Body of pancreas (tissue), 4 donors: ENCODE data around the gene ARHGAP26.

Experiments
- CTCF ChIP-seq, 7 experiments: fragments of 450-650 bp in 4 of 7; fragments of 200-600 bp in 3 of 7; sonication (generic) in 3 of 7; IDR thresholded peaks; one replicate each; pipeline ENCODE4 v1.5.1; 2016 to 2019; ENCODE audit warnings: antibody characterized with exemption in 7 of 7
- POLR2A ChIP-seq, 3 donors: fragments of 450-650 bp; IDR thresholded peaks; one replicate each; pipeline ENCODE4 v1.6.1; 2016; ENCODE audit warnings: antibody characterized with exemption in 3 of 3, mild to moderate bottlenecking in 2 of 3

GRCh38 chr5:143195491-143195890, 425.3 kb downstream of the ARHGAP26 start:
- TF ChIP-seq CTCF (IDR thresholded peaks at IDR 0.05) (no peak), POLR2A (IDR thresholded peaks at IDR 0.05) (no peak)
